ENCODE results near the gene CCDC136.

CCDC136 gene

DNA sequence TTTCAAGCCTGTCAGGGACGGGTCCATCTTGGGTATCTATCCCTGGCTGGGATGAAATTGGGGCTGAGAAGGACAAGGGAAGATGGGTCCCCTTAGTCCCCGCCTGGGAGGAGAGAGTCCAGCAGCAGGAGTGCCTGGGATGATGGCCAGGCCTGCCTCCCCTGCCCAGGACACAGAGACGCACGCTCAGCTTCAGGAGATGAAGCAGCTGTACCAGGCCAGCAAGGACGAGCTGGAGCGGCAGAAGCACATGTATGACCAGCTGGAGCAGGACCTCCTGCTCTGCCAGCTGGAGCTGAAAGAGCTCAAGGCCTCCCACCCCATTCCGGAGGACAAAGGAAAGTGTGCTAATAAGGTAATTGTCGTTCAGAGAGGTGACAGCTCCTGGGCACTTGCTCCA is 15.4 kb downstream of the CCDC136 start:
- DNase-seq = no peak

DNA sequence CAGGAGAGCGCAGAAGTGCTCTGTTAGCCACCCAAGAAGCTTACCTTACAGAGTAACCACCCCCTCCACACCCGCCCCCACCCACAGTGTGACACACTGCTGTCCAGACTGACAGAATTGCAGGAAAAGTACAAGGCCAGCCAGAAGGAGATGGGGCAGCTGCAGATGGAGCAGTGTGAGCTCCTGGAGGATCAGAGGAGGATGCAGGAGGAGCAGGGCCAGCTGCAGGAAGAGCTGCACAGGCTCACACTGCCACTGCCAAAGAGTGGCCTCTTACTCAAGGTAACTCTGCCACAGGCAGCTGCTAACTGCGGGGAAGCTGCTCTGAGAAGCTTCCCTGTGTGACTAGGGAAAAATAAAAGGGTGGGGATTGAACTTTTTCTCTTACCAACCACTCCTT is 17.6 kb downstream of the CCDC136 start:
- DNase-seq = no peak

DNA sequence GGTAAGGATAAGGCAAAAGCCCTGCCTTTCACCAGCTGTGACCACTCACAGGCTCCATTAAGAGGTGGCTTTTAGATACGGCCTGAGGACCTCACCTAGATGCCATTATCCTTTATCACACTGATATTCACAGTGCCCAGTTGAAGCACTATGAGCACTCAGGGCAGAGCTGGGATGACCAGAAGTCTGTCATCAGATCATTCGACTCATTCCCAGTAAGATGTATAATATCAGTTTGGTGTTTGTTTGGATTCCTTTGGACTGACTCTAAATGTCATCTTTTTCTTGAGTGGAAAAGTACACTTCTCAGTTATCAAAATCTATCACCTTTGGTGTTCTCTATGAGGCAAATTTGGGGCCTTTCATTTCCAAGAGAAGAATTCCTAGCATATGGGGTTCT is 18.7 kb downstream of the CCDC136 start:
- DNase-seq = no peak

DNA sequence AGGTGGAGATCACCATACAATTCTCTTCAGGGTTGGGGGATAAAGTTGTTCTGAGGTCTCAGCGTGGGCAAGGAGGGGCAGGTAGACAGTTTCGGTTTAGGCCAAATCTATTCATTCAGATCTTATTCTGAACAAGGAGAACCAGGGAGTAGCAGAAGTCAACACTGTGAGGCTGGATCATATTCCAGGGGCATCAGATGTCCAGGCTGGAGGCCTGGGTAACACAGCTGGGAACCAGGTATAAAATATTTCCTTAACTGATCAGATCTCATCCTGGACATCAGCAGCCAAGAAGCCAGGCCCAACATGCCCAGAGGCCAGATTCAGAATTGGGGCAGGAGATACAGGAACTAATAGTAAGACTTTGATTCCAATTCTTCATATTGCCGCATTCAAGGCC is 19.2 kb downstream of the CCDC136 start:
- no peak for DNase-seq

DNA sequence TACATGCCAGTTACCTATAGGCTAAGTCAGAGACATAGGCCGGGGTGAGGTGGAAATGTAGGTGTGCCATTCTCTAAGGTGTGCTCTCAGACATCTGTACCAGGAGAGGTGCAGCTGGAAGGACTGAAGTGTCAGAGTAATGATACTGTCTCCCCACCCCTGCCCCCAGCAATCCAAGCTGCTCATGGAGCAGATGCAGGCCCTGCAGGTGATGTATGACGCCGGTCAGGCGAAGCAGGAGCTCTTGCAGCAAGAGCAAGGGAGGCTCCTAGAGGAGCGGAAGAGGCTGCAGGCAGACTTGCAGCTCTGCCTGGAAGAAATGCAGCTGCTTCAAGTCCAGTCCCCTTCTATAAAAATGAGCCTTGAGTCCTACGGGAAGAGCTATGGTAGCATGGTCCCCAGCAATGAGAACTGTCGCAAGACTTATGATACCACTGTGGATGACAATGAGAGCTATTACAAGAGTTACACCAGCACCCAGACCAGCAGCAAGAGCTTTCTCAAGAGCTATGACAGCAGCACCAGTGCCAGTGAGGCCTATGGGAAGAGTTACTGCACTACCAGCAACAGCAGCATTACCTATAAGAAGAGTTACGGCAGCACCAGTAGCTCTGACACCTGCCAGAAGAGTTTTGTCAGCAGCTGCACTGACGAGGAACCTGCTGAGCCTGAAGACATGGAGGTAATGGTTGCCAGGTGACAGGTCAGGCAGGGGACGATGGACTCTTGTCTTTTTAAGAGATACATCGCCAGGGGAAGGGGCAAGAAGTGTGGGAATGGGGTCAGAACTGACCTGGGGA is 20.1 kb downstream of the CCDC136 start:
- no peak for DNase-seq

DNA sequence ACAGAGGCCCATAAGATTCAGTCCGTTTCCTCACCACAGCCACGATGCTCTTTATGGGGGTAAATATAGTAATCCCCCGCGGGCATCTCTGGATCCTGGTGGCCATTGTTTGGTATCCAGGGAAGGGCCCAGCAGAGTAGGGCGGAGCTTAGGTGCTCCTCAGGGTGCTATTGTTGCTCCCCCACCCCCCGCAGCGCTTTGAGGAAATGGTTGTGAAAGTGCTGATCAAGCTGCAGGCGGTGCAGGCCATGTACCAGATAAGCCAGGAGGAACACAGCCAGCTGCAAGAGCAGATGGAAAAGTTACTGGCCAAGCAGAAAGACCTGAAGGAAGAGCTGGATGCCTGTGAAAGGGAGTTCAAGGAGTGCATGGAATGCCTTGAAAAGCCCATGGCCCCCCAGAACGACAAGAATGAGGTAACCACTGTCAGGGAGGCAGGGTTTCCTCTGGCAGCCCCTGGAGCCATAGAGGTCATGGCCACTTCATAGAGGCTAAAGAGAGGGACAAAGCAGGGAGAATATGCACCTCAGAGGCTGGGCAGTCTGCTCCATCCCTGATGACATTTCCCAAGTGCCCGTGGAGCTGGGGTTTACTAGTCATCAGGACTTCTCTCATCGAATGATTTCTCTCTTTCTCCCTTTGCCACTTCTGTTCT is 20.9 kb downstream of the CCDC136 start:
- DNase-seq = no peak

DNA sequence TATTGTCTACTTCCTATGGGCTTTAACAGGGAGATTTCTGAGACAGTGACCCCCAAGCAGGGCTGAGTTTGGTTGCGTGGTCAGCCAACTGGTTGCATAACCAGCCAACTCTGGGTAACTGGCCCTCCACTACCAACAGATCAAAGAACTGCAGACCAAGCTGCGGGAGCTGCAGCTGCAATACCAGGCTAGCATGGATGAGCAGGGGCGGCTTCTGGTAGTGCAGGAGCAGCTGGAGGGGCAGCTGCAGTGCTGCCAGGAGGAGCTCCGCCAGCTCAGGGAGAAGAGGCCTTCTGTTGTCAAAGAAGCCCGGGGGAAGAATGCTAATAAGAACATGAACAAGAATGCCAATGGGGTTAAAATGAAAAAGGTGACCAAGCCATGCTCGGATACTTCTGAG is 22.7 kb downstream of the CCDC136 start:
- DNase-seq = no peak

DNA sequence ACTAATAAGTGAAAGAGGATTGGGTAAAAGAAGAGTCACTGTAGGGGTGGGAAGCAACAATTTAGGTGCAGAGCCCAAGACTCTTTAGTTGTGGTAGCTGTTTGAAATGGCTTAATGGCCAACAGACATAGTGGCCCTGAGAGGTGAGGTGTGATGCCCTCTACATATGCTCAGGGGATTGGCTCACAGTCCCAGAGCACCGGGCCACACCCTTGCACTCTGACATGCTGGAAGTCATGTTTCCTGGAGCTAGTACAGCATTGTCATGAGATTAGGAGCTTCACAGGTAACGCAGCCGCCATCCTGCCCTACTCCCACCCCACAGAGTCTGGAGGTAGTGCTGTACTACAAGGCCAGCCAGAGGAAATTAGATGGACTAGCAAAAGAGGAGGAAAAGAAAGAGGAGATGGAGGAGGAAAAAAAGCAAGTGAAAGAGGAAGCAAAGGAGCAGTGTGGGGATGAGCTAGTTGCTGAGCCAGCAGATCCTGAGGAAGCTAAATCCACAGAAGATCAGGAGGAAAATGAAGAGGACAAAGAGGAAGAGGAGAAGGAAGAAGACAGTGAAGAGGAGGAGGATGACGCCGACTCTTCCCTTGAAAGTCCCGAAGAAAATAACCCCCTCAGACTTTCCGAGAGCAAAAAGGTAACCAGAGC is 23.6 kb downstream of the CCDC136 start:
- DNase-seq = no peak

DNA sequence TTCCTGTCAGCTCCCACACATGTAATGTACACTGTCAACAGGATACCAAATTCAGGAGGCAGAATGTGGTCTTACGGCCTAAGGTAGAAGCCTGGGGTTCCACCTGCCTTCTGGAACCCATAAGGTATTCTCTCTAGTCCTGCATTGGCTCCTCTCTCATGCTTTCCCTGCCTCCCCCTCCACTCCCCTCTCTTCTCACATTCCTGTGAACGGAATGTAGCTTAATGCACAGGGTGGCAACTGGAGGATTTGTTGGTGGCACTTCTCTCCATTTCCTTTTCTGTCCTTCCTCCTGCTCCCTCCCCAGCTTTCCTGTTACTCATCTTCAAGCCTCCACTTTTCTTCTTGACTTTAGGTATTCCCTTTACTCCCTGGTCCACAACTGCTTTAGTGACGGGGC is 26.9 kb downstream of the CCDC136 start:
- no peak for DNase-seq

DNA sequence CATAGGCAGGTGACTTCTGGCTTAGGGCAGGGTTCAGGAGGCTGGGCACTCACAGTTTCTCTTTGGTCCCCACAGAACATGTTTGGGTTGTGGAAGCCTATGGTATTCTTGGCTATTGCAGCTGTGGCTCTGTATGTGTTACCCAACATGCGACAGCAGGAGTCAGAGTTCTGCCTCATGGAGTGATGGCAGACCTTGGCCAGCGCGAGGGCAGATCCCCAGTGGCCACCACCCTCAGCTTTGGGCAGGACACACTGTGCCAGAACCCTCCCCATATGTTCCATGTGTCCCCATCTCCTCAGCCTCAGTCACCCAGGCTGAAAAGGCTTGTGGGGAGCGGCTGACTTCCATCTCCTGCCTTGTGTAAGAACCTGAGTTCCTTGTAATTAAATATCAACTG is 30.0 kb downstream of the CCDC136 start:
- no peak for DNase-seq

DNA sequence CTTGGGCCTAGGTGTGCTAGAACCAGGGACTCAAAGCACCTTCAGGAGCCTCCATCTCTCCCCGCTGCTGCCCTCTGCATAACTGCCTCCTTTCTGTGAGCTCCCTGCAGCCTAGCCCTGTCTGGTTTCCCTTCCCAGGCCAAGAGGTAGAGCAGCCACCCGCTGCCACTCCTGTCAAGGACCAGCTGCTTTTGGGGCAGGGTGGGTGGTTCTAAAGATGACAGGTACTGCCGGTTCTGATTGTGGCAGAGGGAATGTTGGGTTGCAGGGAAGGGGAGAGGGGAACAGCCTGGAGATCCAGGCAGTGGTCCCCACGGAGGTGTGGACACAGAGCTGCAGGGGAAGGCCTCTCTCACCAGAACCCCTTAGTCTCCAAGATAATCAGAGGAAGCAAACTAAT is 34.7 kb downstream of the CCDC136 start:
- no peak for DNase-seq

DNA sequence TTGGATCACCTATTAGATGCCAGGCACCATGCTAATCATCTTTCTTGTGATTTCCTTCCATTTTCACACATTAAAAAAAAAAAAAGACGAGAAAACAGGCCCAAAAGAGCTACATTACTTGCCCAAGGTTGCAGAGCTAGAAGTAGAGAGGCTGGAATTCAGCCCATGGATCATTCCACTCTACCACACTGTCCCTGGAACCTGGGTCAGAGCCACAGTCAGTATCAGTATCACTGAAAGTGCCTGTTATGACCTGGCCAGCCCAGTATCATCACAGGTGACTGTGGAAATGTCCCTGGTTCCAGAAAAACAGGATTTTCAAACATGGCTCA is 35.1 kb downstream of the CCDC136 start:
- no peak for DNase-seq

DNA sequence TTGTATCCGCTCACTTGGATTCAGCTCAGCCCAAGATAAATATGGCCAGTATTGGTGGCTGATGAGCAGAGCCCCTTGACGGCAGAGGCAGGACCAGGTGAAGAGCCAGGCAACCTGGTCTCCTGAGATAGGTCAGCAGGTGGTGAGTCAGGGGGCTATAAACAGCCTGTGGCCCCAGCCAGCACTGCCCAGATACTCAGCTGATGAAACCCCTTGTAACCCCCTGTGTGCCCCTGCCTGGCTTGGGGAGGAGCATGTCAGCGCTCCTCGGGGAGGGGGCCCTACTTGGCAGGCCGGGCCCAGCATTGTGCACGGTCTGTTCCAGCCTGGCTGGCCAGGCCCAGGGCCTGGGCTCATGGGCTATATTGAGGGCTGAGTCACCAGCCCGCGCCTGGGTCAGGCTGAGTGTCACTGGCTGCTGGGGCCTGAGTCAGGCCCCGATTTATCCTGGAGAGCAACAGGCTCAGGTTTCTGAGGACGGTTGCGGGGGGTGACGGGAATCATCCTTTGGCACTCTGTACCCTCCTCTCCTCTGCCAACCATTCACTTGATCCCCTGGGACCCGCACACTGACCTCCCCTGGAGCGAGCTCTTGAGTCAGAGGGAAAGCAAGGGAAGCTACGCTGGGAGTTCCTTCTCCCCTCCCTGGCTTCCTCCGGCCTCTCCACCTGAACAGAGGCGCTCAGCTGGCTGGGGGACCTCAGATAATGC is 35.6 kb downstream of the CCDC136 start:
- no peak for DNase-seq

DNA sequence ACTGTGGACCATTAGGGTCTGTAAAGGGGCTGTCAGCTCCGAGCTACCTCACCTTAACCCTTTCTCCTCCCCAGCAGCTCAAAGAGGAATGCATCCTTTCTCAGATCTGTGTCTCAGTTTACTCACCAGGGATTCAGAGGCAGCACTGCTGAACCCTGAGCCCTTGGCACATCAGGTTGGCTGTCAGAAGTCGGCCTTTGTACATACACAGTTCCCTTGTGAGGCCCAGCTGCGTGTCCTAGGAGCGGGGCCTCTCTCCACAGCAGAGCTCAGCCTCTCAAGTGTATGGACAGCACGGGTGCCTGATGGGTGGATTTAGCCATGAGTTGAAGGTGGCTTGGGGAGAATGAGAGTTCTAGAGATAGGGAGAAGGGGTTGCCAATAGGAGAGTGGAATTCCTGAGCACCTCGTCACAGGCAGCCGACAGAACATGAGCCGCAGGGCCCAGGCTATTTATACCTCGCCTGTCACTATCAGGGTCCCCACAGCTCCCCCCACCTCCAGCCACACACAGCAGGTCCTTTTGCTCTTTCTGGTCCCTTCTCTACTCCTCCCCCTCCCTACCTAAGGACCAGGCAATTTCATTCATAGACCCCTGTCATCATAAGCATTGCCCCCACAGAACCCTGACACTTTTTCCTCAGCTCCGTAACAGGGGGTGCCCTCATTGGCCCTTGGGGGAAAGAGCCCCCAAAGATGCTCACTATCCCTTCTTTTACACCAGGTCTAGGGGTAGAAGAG is 36.4 kb downstream of the CCDC136 start:
- DNase-seq = no peak

DNA sequence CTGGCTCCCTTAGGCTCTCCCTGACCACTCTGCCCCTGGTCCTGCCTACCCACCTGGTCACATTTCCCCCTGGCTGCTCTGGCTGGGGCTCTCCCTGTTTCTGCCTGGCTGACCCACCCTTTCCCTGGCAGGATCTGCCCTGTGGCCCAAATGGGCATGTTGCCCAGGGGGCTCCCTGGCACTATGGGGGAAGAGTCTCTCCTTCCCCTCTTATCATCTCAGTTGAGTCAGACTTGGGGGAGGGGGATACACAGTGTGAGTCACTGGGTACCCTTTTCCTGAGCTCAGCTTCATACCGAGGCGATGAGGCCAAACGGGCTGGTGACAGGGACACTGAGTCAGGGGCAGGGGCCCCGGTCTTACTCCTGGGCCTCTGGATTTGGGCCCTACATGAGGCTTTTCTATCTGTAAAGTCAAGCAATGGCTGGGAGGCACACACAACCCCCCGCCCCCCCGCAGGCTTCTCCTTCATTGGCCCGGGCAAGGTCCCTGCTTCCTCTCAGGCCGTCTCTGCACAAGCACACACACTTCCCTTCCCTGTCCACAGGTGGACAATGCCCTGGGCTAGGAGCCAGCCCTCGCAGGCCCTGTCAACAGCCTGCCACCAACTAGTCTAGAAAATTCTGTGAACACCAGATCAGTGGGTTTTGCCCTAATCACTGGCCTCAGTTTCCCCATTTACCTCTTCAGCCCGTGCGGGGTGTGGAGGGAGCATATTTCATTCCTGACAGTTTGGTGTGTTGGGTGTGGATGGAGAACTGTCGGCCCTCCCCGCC is 37.8 kb downstream of the CCDC136 start:
- no peak for DNase-seq

DNA sequence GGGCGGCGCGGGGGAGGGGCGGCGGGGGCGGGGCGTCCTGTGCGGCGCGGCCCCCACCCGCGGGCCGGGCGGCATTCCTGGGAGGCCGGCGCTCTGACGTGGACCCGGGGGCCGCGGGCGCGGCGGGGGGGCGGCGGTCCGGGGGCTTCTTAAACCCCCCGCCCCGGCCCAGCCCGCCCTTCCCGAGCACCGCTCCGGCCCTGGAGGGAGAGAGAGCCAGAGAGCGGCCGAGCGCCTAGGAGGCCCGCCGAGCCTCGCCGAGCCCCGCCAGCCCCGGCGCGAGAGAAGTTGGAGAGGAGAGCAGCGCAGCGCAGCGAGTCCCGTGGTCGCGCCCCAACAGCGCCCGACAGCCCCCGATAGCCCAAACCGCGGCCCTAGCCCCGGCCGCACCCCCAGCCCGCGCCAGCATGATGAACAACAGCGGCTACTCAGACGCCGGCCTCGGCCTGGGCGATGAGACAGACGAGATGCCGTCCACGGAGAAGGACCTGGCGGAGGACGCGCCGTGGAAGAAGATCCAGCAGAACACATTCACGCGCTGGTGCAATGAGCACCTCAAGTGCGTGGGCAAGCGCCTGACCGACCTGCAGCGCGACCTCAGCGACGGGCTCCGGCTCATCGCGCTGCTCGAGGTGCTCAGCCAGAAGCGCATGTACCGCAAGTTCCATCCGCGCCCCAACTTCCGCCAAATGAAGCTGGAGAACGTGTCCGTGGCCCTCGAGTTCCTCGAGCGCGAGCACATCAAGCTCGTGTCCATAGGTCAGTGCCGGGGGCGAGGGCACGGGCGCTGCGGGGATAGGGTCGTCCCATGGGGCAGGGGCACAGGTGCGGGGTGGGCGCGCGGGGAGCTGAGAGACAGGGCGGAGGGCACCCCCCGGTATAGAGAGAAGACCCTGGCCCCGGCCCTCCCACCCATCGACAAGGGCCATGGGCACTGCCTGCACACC is 38.7 kb downstream of the CCDC136 start, which contains the start of gene FLNC:
Gene FLNC (plus strand): TSS at position 176 of the 947 bp plus-strand sequence. CDS start 232 bp downstream, at position 408.
- peak; percentile 14 for DNase-seq

DNA sequence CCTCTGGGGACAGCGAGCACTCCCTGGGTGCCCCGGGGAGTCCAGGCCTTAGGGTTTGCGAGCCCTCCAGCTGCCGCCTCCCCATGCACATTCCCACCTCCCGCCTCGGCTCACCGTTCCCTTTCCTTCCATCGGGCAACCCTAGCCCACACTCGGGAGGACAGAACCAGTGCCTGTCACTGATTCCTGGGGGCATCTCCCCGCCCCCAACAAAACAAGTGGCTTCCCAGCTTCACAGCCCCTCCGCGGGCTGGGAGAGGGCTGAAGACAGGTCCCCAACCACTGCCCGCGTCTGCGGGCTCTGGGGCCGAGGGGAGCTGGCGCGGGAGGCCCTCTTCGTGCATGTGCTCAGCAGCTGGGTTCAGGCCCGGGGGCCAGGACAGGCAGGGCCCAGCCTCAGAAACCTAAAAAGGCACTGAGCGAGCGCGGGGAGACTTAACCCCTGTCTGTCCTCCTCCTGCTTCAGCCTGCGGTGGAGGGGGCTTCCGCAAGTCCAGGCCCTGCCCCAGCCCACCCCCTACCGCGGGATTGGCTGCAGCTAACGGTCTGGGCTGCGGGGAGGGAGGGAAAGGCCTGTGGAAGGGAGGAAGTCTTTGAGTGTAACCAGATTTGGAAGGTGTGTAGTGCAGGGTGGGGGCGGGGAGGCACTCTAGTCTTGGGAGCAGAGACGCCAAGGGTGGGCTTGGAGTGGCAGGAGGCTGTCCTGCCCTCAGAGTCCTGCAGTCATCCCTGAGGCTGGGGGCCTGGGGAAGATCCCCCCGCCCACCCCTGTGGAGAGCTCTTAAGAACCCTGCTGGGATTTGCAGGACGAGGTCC is 39.6 kb downstream of the CCDC136 start:
- DNase-seq = no peak

DNA sequence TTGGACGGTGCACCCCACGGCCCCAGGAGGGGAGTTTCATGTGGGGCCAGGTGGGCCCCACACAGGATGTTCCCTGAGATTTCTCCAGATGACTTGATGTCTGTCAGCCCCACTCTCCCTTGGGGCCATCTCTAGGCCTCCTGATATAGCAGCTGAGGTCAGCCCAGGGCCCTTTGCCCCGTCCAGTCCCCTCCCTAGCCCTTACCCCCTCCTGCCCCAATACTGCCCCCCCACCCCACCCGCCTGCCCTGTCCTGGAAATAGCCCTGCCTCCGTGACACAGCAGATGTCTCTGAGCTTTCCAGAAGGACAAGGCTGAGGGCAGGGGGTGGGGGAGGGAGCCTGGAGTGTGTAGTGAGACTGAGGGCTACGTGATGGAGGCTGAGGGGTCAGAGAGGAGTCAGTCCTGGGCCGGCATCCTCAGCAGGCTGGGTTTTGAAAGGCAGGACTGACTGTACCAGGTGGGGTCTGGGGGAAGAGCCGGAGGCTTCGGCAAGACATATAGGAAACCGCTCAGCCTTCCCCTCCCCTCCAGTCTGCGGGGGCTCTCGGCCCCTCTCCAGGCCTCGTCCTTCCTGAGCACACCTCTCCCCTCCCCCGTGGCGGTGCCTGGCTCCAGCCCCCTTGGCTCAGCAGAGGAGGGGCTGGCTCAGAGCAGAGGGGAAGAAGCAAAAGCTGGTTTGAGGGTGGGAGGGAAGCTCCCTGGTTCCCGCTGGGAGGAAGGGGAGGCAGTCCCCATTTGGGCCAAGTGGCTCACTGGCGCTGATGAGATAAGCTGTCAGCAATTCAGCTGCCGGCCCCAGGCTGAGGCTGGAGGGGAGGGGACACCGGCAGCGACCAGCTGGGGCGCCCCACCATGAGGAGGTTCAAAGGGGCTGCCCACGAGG is 40.5 kb downstream of the CCDC136 start:
- DNase-seq = no peak

DNA sequence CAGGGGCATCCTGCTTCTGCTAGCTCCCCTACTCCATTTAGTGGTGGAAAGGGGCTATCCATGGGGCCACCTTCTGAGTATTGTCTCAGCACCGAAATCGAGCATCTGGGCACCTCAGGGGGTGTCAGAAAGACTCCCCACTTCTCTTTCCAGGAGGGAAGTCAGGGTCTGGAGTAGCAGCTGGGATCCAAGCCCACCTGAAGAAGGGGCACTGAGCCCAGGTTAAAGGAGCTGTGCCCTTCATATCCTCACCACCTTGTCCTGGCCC is 41.0 kb downstream of the CCDC136 start:
- DNase-seq = no peak

Measured in activated CD4-positive, alpha-beta T cell treated with anti-CD3 and anti-CD28 coated beads, Interleukin-2, amount 50 U/mL, for 16 hours (primary cell).